Raji (cell line): Measurements from ENCODE around the gene MAML1.

Source experiments
- POLR2A ChIP-seq: IDR thresholded peaks from 2 replicates; pipeline ENCODE4 v1.6.1; 2011; ENCODE audit warnings: low read depth, low read length, control low read depth; ENCODE audit not compliant: insufficient read depth

Gene MAML1

GRCh38 chr5:179730852-179731251, 1.8 kb upstream of the MAML1 start:
- no peak for TF ChIP-seq POLR2A

DNA sequence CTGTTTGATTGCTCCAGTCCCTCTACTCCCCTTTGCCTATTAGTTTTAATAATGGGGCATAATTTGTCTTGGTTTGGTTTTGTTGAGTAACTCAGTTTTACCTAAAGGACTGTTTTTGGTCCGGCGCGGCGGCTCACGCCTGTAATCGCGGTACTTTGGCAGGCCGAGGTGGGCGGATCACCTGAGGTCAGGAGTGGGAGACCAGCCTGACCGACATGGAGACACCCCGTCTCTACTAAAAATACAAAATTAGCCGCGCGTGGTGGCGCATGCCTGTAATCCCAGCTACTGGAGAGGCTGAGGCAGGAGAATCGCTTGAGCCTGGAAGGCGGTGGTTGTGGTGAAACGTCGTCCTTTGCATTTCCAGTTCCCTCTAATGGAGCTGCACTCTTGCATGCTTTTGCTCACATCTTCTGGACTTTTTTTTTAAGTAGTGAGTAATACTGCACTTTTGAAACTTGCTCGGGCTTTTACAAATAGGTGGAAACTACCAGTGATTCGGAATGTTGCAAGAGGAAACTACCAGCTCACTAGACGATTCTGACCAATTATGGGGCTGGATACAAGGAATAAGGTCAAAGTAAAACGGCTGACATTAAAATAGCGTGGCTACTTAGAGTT, 721 bp upstream of the MAML1 start:
- TF ChIP-seq POLR2A, result no peak

GRCh38 chr5:179732918-179733771, 523 bp downstream of the MAML1 start:
- no peak; the same call in 1 of the 2 replicates for TF ChIP-seq POLR2A

- TF ChIP-seq POLR2A, result no peak
These were observed 1.1 kb downstream of the MAML1 start for GRCh38 chr5:179733772-179734126.

DNA sequence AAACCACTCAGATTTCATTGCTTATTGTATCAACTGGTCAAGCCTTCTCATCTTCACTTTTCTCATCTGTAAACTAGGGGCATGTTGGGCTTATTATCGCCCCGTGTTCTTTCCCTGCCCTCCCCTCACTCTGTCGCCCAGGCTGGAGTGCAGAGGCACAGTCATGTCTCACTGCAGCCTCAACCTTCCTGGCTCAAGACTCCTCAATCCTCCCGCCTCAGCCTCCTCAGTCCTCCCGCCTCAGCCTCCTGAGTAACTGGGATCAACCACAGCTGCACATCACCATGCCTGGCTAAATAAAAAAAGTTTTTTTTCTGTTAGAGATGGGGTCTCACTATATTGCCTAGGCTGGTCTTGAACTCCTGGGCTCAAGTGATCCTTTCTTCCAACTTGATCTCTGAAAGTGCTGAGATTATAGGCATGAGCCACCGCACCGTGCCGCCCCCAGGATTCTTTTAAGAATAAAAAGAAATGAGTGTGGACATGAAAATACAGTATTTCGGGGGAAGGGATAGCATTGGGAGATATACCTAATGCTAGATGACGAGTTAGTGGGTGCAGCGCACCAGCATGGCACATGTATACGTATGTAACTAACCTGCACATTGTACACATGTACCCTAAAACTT, 2.0 kb downstream of the MAML1 start:
- no peak for TF ChIP-seq POLR2A

DNA sequence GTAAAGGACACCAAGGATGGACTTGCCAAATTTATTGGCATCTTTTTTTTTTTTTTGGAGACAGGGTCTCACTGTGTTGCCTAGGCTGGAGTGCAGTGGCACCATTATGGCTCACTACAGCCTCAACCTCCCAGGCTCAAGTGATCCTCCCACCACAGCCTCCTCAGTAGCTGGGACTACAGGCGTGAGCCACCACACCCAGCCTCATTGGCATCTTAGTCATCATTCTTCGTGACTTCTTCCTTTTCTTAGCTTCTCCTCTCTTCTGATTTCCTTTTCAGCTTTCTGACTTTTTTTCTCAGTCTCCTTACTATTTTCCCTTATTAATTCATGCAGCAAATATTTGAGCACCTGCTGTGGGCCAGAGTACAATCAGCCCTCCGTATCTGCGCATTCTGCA, 6.1 kb downstream of the MAML1 start:
- TF ChIP-seq POLR2A, result no peak

GRCh38 chr5:179746872-179747271, 14.2 kb downstream of the MAML1 start:
- TF ChIP-seq POLR2A, result no peak

DNA sequence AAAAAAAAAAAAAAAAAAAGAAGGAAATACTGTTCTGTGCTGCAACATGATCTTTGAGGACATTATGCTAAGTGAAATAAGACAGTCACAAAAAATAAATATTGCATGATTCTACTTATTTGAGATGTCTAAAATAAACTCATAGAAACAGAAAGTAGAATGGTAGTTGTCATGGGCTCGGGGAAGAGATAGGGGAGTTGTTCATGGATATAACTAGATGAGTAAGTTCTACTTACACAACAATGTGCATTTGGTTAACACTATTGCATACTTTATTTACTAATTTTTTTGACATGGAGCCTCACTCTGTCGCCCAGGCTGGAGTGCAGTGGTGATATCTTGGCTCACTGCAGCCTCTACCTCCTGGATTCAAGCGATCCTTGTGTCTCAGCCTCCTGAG, 15.2 kb downstream of the MAML1 start:
- no peak for TF ChIP-seq POLR2A

DNA sequence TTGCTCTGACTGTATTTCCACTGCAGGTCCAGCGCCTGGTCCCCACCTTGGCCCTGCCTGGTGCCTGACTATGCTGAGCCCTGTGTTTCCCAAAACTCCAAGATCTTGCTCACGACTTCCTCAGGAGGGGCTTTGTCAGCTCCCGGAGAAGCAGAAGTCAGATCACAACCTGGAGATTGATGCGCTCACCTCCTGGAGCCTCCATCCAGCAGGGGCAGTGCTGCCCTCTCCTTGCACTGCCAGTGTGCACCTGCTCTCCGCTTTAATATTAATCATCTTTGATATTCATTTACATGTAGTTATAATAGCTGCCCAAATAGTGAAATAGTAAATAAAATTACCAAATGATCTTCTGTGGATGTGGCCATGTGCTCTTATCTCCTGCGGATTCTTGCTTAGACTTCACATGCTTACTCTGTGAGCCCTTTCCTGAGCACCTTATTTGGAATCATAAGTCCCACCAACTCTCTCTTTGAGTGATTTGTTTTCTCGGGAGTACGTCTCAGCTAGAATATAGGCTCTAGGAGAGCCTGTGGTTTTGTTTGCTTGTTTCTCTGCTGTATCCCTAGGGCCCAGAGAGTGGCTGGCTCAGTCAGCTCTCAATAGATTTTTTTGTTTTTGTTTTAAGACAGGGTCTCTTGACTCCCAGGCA, 17.4 kb downstream of the MAML1 start:
- no peak for TF ChIP-seq POLR2A

- TF ChIP-seq POLR2A, result no peak
These were observed 21.3 kb downstream of the MAML1 start for GRCh38 chr5:179753971-179754370.

GRCh38 chr5:179755022-179755421, 22.4 kb downstream of the MAML1 start:
- TF ChIP-seq POLR2A, result no peak

- TF ChIP-seq POLR2A, result no peak
These were observed 26.3 kb downstream of the MAML1 start for GRCh38 chr5:179758955-179759354.

GRCh38 chr5:179759581-179760551, 27.2 kb downstream of the MAML1 start:
- no peak for TF ChIP-seq POLR2A

DNA sequence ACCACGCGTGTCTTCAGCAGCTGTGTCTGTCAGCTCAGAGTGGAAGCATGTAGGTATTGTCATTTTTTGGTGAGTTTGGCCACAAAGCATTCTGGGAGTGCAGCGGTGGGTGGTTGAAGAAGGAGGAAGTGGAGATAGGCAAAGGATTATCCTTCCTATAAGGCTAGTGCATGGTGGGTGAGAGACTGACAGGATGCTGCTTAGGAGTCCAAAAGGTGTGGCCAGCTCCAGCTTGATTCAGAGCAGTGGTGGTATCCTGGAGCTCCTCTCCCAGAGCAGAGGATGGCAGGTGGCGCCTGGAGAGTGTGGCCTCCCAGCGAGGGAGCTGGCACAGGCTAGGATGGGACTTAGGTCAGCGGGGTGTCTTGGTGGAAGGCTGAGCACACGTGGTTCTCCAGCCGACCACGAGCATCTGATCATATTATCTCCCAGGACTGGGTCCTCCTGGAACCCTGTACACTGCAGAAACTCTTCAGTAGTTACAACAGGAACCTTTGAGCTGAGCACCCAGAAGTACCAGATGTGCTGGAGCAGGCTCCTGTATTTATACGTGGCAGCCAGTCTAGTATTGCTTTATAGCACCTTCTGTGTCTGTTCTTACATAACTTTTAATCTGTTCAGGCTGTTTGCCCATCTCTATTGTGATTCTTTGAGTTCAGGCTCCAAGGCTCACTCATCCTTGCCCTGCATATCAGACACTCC, 29.6 kb downstream of the MAML1 start:
- TF ChIP-seq POLR2A, result no peak
